HFF-Myc (cell line): ENCODE measurements around the gene IL1R1.

Source experiments
- DNase-seq: peaks from one replicate; pipeline ENCODE4 v3.0.0-alpha.2; 2011; ENCODE audit warnings: low read depth; ENCODE audit errors: extremely low read depth
- H3K4me3 ChIP-seq: replicated peaks from 2 replicates; pipeline ENCODE4 v1.5.1; 2011; ENCODE audit warnings: low read depth, mild to moderate bottlenecking, control low read depth, low read length
- CTCF ChIP-seq: IDR thresholded peaks from 2 replicates; pipeline ENCODE4 v1.5.1; 2012; ENCODE audit warnings: mild to moderate bottlenecking, low read depth, low read length, control low read depth; ENCODE audit errors: missing control alignments

The IL1R1 gene

GRCh38 chr2:102145934-102146333, 3.4 kb downstream of the IL1R1 start:
- no peak overlapping the region for H3K4me3 ChIP-seq
- DNase-seq = no peak
- TF ChIP-seq CTCF = no peak

DNA sequence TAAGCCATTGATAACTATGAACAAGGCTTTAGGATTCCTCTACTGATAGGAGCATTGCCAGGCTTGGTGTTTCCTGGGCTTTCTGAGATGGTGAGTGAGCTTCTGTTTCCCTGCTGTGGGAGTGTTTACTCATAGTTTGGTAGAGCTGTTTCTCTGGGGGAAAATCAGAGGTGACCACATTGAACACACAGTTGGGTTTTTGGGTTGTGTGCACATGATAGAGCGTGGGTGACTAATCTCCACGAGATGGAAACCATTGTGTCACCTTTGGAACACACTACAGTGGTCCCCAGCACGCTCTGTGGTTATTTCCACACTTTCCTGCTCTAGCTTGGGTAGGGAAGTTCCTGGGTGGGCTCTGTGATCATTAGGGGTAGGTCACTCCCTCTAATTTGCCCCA, 5.4 kb downstream of the IL1R1 start:
- H3K4me3 ChIP-seq = no peak overlapping the region
- TF ChIP-seq CTCF = no peak
- no peak for DNase-seq

DNA sequence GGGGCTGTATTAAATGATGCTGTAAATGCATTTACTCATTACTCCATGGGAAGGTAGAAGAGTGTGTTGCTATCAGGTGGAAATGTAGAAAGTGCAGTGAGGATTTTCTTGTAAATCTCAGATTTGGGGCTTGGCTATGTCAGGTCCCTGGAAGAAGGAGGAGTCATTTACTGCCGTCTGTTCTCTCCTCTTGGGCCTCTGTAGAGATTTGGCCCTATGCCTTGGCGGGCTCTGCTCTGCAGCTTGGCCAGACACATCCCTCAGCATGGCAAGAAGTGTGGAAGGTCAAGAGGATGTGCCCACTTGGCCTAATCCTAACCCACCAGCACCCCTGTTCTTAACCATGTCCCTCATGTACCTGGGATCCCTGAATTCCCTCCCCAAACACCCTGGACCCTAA, 6.7 kb downstream of the IL1R1 start:
- DNase-seq = no peak
- no peak for TF ChIP-seq CTCF
- no peak overlapping the region for H3K4me3 ChIP-seq

- TF ChIP-seq CTCF = no peak
Observed at GRCh38 chr2:102149644-102150455, 7.3 kb downstream of the IL1R1 start.

GRCh38 chr2:102154364-102154763, 11.8 kb downstream of the IL1R1 start:
- TF ChIP-seq CTCF = no peak
- no peak overlapping the region for H3K4me3 ChIP-seq
- no peak for DNase-seq

More at GRCh38 chr2:102149644-102150455, 7.3 kb downstream of the IL1R1 start:
- no peak for DNase-seq
- H3K4me3 ChIP-seq = no peak overlapping the region

- no peak for TF ChIP-seq CTCF
- DNase-seq = no peak
- H3K4me3 ChIP-seq = no peak overlapping the region
Observed at GRCh38 chr2:102154946-102155702, 12.6 kb downstream of the IL1R1 start.
